Measurements from ENCODE around the gene HTR7. TPM values are rescaled to one million over a fixed set of nuclear protein-coding genes. Genes with fewer than 3 reads are reported as not detected.

Gene HTR7
- total and polyA plus RNA-seq, 9 donors, result 0.11 to 1.00 (median 0.32) TPM; not detected in 2

DNA sequence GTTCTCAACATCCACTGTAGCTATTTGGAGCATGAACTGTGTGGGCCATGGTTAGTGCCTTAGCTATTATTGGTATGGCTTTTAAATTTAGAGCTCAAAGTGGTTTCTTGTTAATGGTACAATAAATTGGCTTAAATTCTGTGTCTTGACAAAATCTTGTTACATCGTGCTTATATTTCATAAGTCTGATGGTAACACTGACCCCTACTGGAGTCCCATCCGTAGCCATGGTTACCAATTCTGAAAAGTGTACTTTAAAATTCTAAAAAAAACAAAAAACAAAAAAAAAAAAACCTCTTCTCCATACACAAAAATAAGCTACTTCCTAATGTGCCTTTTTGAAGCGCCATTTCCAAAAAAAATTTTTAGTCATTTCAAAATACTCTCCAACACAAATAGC, 7.6 kb upstream of the HTR7 start:
- no peak for TF ChIP-seq POLR2A (IDR thresholded peaks at IDR 0.05)
- TF ChIP-seq, protein P1, sequence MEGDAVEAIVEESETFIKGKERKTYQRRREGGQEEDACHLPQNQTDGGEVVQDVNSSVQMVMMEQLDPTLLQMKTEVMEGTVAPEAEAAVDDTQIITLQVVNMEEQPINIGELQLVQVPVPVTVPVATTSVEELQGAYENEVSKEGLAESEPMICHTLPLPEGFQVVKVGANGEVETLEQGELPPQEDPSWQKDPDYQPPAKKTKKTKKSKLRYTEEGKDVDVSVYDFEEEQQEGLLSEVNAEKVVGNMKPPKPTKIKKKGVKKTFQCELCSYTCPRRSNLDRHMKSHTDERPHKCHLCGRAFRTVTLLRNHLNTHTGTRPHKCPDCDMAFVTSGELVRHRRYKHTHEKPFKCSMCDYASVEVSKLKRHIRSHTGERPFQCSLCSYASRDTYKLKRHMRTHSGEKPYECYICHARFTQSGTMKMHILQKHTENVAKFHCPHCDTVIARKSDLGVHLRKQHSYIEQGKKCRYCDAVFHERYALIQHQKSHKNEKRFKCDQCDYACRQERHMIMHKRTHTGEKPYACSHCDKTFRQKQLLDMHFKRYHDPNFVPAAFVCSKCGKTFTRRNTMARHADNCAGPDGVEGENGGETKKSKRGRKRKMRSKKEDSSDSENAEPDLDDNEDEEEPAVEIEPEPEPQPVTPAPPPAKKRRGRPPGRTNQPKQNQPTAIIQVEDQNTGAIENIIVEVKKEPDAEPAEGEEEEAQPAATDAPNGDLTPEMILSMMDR (IDR thresholded peaks at IDR 0.05), result no peak
- TF ChIP-seq EP300 (IDR thresholded peaks at IDR 0.05), result no peak
- no peak for DNase-seq
- no peaks in the 10 kb centered on the region for H3K36me3 ChIP-seq
- no peaks in the 10 kb centered on the region for H3K9me3 ChIP-seq
- H3K4me1 ChIP-seq (ENCODE audit: insufficient read depth), result no peaks in the 10 kb centered on the region
- intact Hi-C loops (cut with DNase I), result loop anchor here in 1 of 4 donors (10.0 kb wide), 1 partner anchor 1071 kb away; no protein-coding TSS in a partner anchor
- no peaks in the 10 kb centered on the region for H3K27me3 ChIP-seq
- WGBS, 3 donors, result 24 to 26% (median 24%) methylated on average over 3 of the region's 3 CpGs
- no peak overlapping the region for H3K27ac ChIP-seq
- no peak overlapping the region for H3K4me3 ChIP-seq

DNA sequence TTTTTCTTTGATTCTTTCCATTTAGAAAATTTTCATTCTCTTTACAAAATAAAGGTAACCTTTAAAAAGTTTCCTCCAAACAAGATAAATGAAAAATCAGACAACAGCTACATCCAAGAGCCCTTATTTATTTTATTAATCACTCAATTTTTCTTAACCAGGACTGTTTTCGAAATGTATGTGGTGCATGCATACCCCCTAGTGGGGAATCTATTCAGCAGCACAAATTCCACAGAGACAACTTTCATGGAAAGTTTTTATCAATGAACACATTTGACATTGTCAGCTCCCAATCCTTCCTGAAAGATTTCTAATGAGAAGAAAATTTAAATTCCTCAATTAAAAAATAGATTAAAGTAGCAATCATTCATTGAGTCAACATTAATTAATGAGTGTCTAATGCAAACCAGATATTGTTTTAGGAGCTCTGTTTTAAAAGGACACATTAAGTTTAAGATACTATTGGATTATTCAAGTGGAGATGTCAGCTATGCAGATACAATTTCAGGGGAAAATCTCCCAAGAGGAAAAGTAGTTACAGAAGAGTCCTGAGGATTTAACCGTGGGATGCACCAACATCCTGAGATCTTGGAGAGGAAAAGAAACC, 5.2 kb upstream of the HTR7 start:
- no peak for DNase-seq
- no peaks in the 10 kb centered on the region for H3K27me3 ChIP-seq
- H3K27ac ChIP-seq, result no peak overlapping the region
- TF ChIP-seq EP300 (IDR thresholded peaks at IDR 0.05), result no peak
- TF ChIP-seq, protein P1 (IDR thresholded peaks at IDR 0.05), result peak in 2 of 3 donors; percentile 17 to 27
- WGBS, 3 donors, result 17 to 26% (median 21%) methylated on average over 2 of the region's 2 CpGs
- no peak overlapping the region for H3K4me3 ChIP-seq
- H3K36me3 ChIP-seq, result no peaks in the 10 kb centered on the region
- intact Hi-C loops (cut with DNase I), result loop anchor here in 2 of 4 donors (5.0 to 10.0 kb wide), 2 partner anchors 1068 to 1071 kb away; no protein-coding TSS in a partner anchor
- H3K4me1 ChIP-seq (ENCODE audit: insufficient read depth), result no peaks in the 10 kb centered on the region
- H3K9me3 ChIP-seq, result no peaks in the 10 kb centered on the region

DNA sequence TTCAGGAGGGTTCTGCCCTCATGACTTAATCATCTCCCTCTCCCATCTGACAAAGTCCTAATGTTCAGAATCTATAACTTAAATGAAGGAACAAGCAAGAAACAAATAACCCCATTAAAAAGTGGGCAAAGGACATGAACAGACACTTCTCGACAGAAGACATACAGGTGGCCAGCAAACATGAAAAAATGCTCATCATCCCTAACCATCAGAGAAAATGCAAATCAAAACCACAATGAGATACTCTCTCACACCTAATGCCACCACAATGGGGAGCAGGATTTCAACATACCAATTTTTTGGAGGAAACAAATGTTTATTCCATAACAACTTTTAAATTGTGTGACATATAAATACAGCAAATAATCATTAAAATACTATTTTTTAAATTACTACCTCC, 3.0 kb upstream of the HTR7 start:
- 71 to 82% (median 79%) methylated on average over 1 of the region's 1 CpG for WGBS, 3 donors
- no peak for DNase-seq
- Histone ChIP-seq H3K4me1 (ENCODE audit: insufficient read depth) (peaks cover 4% of the 10 kb centered on the region), H3K9me3 (no peaks in the 10 kb centered on the region), H3K36me3 (no peaks in the 10 kb centered on the region), H3K27me3 (no peaks in the 10 kb centered on the region), H3K27ac (no peak overlapping the region), H3K4me3 (no peak overlapping the region)
- intact Hi-C loops (cut with DNase I), result loop anchor here in 2 of 4 donors (5.0 to 10.0 kb wide), 2 partner anchors 1066 to 1068 kb away; no protein-coding TSS in a partner anchor
- TF ChIP-seq EP300 (IDR thresholded peaks at IDR 0.05) (no peak), POLR2A (IDR thresholded peaks at IDR 0.05) (no peak)
- TF ChIP-seq, protein P1 (IDR thresholded peaks at IDR 0.05), result no peak

DNA sequence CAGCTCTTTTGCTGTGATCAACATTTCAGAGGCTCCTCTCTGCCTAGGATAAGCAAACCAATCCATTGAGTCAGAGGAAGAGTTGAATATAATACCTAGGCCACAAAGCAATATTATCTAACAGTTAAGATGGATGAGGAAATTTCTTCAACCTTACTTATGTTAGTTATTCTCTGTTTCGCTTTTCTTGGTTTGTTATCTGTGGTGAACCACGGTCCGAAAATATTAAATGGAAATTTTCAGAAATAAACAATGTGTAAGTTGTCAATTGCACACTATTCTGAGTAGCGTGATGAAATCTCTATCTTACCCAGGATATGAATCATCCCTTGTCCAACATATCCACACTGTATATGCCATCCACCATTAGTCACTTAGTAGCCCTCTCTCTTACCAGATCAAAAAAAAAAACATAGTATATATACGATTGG, 1.5 kb upstream of the HTR7 start:
- H3K27me3 ChIP-seq, result no peaks in the 10 kb centered on the region

More for the DNA sequence above, 1.5 kb upstream of the HTR7 start:
- intact Hi-C loops (cut with DNase I), result no loop called here
- WGBS, 3 donors, result 80 to 87% (median 85%) methylated on average over 5 of the region's 5 CpGs
- no peaks in the 10 kb centered on the region for H3K9me3 ChIP-seq
- H3K4me1 ChIP-seq (ENCODE audit: insufficient read depth), result peaks cover 4% of the 10 kb centered on the region
- no peak overlapping the region for H3K27ac ChIP-seq
- TF ChIP-seq, protein P1 (IDR thresholded peaks at IDR 0.05), result no peak
- TF ChIP-seq POLR2A (IDR thresholded peaks at IDR 0.05) (no peak), EP300 (IDR thresholded peaks at IDR 0.05) (no peak)
- no peak for DNase-seq
- H3K4me3 ChIP-seq, result no peak overlapping the region
- no peaks in the 10 kb centered on the region for H3K36me3 ChIP-seq
